ENCODE measurements around the gene GSX1. TPM values are rescaled to one million over a fixed set of nuclear protein-coding genes. Genes with fewer than 3 reads are reported as not detected.

The GSX1 gene
- polyA plus RNA-seq, 1 of the 3 experiments (the other 2 are of a cell fraction) = not detected

DNA sequence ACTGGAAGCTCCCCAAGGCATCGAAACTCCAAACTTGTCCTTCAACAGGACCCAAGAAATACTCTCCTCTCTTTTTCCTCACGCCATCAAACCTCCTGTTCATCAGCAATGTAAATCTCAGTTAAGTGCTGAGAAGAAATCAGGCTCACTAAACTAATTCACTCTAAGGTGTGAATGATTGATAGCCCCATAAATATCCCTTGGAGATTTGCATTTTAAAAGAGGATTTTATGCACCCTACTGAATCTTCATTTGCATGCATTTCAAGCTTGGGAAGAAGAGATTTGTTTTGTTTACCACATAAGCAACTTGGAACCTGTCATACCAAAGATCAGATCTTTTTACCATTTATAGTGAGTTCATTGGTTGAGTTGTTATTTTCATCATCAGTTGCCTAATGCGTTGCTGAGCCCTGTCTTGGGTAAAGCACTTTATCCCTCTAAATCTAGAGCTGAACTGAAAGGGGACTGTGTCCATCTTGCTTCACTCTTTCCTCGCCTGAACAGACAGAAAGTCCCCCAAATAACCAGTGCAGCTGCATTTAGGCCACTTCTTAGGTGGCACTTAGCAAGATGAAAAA lies 40.2 kb upstream of the GSX1 start:
- peaks cover 12% of the 10 kb centered on the region; the same call in 1 of the 2 replicates for H3K27me3 ChIP-seq (ENCODE audit: insufficient read depth)
- ChIA-PET POLR2A (no interaction called here), CTCF (interaction anchor here (1.1 to 2.7 kb wide), 4 partner anchors 30 to 391 kb away, joined by 3 to 7 read pairs (median 4); no protein-coding TSS in a partner anchor)
- H3K9ac ChIP-seq = no peak overlapping the region
- no peak overlapping the region for H3K27ac ChIP-seq (ENCODE audit: low read depth in 2 of 2, low read length in 1 of 2)
- no peaks in the 10 kb centered on the region for H4K20me1 ChIP-seq (ENCODE audit: insufficient read depth)
- H2AFZ ChIP-seq (ENCODE audit: low read depth) = no peak overlapping the region
- TF ChIP-seq, protein P1, sequence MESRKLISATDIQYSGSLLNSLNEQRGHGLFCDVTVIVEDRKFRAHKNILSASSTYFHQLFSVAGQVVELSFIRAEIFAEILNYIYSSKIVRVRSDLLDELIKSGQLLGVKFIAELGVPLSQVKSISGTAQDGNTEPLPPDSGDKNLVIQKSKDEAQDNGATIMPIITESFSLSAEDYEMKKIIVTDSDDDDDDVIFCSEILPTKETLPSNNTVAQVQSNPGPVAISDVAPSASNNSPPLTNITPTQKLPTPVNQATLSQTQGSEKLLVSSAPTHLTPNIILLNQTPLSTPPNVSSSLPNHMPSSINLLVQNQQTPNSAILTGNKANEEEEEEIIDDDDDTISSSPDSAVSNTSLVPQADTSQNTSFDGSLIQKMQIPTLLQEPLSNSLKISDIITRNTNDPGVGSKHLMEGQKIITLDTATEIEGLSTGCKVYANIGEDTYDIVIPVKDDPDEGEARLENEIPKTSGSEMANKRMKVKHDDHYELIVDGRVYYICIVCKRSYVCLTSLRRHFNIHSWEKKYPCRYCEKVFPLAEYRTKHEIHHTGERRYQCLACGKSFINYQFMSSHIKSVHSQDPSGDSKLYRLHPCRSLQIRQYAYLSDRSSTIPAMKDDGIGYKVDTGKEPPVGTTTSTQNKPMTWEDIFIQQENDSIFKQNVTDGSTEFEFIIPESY (IDR thresholded peaks at IDR 0.05; ENCODE audit: borderline replicate concordance, low read depth) = no peak
- TF ChIP-seq, protein P2, sequence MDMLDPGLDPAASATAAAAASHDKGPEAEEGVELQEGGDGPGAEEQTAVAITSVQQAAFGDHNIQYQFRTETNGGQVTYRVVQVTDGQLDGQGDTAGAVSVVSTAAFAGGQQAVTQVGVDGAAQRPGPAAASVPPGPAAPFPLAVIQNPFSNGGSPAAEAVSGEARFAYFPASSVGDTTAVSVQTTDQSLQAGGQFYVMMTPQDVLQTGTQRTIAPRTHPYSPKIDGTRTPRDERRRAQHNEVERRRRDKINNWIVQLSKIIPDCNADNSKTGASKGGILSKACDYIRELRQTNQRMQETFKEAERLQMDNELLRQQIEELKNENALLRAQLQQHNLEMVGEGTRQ (IDR thresholded peaks at IDR 0.05; ENCODE audit: borderline replicate concordance, low read depth, low read length) = no peak
- TF ChIP-seq FOXJ3 (CRISPR knock-in tag; IDR thresholded peaks at IDR 0.05) (no peak), EP300 (IDR thresholded peaks at IDR 0.05; ENCODE audit: borderline replicate concordance in 1 of 2, low read depth in 1 of 2, low read length in 1 of 2) (no peak), SMC3 (IDR thresholded peaks at IDR 0.05; ENCODE audit: low read depth, low read length) (no peak), MEF2A (IDR thresholded peaks at IDR 0.05; ENCODE audit: borderline replicate concordance, low read depth) (no peak), POLR2AphosphoS5 (IDR thresholded peaks at IDR 0.05; ENCODE audit: low read depth, low read length) (no peak), TEAD4 (IDR thresholded peaks at IDR 0.05; ENCODE audit: borderline replicate concordance, insufficient read depth) (no peak), FOXM1 (IDR thresholded peaks at IDR 0.05; ENCODE audit: low read depth) (no peak), JUND (IDR thresholded peaks at IDR 0.05) (no peak)
- TF ChIP-seq, protein P3, sequence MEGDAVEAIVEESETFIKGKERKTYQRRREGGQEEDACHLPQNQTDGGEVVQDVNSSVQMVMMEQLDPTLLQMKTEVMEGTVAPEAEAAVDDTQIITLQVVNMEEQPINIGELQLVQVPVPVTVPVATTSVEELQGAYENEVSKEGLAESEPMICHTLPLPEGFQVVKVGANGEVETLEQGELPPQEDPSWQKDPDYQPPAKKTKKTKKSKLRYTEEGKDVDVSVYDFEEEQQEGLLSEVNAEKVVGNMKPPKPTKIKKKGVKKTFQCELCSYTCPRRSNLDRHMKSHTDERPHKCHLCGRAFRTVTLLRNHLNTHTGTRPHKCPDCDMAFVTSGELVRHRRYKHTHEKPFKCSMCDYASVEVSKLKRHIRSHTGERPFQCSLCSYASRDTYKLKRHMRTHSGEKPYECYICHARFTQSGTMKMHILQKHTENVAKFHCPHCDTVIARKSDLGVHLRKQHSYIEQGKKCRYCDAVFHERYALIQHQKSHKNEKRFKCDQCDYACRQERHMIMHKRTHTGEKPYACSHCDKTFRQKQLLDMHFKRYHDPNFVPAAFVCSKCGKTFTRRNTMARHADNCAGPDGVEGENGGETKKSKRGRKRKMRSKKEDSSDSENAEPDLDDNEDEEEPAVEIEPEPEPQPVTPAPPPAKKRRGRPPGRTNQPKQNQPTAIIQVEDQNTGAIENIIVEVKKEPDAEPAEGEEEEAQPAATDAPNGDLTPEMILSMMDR (IDR thresholded peaks at IDR 0.05) = no peak
- TF ChIP-seq, protein P4, sequence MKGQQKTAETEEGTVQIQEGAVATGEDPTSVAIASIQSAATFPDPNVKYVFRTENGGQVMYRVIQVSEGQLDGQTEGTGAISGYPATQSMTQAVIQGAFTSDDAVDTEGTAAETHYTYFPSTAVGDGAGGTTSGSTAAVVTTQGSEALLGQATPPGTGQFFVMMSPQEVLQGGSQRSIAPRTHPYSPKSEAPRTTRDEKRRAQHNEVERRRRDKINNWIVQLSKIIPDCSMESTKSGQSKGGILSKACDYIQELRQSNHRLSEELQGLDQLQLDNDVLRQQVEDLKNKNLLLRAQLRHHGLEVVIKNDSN (IDR thresholded peaks at IDR 0.05; ENCODE audit: borderline replicate concordance, low read depth) = no peak
- no peaks in the 10 kb centered on the region for H3K9me2 ChIP-seq
- no peak overlapping the region for H3K4me2 ChIP-seq
- 0% methylated on average over 4 of the region's 4 CpGs for WGBS (ENCODE audit: low lambda C conversion rate)
- H3K4me3 ChIP-seq (ENCODE audit: low read depth in 2 of 2, low read length in 1 of 2) = no peak overlapping the region
- no peaks in the 10 kb centered on the region for H3K4me1 ChIP-seq (ENCODE audit: control insufficient read depth in 1 of 2, insufficient read depth in 2 of 2, low read depth in 1 of 2, low read length in 1 of 2)
- H3K79me2 ChIP-seq (ENCODE audit: insufficient read depth) = no peaks in the 10 kb centered on the region
- H3F3A ChIP-seq (replicated peaks; ENCODE audit: insufficient read depth) = no peaks in the 10 kb centered on the region
- DNase-seq = no peak
- no peaks in the 10 kb centered on the region for H3K36me3 ChIP-seq (replicated peaks in 1 of 2; ENCODE audit: control insufficient read depth in 1 of 2, insufficient read depth in 2 of 2, low read length in 1 of 2)
- H3K9me3 ChIP-seq = no peaks in the 10 kb centered on the region
